NCI-H187 (cell line): ENCODE results near the gene CTSC.
"Not testable (repeated sequence)": the region's sequence is repeated elsewhere in the genome, so short reads cannot be mapped to it uniquely, and the experiment has no call there.

Experiments
- DNase-seq, 2 experiments: peaks; one replicate each; lab custom pipeline; 2025; lab: John Stamatoyannopoulos, UW

Gene CTSC

DNA sequence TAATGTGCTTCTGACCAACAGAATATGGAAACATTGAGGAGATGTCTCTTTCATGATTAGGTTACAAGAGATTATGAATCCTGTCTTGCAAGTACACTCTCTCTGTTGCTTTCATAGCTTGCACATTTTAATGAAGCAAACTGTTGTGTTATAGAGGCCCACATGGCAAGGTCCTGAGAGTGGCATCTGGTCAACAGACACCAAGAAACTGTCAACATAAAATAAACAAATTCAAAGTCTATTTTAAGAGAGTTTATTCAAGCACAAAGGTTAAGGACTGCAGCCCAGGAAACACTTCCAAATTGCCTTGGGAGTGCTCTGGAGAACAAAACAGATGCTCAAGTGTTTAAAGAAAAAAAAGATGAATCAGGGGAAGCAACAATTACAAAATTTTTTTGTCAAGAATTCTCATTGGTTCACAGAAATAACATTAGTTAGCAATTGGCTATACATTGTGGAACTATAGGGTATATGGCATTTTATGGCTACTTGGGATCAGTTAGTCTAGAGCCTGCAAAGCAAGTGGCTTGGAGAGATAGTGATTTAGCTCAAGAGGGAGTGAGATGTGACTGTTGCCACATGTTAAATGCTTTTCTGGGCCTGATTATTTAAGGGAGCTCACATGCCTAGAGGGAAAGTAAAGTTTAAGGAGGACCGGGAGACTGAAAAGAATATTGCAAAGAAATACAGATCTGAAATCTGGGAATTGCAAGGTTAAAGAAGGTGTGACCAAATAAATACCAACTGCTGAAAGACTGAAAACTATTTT is 54.6 kb downstream of the CTSC start:
- no peak for DNase-seq

DNA sequence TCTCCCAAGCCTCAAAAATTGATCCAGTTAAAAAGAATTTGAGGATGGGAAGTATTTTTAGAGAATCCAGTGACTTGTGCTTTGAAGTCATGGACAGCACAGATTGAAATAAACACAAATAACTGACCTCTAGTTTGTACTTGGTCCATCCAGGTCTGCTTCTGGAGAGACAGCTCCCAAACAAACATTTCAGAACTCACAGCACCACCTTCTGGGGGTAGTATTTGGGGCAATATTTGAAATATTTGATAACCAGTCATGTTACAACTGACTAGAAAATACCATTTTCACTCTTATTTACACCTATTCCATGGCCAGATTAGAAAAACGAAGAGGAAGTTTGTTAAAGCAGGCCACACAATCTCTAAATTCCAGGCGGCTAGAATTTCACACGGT is 56.2 kb downstream of the CTSC start:
- no peak for DNase-seq

DNA sequence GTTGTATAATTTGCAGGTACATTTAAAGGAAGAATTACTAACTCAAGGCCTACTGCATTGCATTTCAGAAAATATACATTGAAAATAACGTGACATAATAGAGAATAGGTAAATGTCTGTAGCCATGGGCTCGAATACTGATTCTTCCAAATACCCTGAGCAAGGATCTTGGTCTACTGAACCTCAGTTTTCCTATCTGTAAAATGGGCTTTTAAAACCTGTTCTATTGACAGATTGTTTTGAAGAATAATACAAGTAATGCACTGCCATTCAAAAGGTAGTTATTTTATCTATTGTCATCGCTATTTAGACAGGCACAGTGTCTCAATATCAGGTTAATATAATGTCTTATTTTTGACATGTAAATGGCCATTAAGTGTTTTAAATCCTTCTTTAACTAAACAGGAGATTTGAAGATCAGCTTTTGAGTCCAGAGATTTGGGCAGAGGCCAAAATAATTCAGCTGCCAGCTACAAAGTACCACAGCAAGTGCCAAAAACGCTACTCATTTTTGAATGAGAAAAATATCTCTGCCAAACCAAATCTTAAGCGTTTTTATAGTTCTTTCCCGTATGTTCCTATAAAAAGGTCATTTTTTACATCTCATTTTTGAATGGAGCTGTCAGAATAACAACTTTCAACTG is 56.7 kb downstream of the CTSC start:
- DNase-seq, result no peak

DNA sequence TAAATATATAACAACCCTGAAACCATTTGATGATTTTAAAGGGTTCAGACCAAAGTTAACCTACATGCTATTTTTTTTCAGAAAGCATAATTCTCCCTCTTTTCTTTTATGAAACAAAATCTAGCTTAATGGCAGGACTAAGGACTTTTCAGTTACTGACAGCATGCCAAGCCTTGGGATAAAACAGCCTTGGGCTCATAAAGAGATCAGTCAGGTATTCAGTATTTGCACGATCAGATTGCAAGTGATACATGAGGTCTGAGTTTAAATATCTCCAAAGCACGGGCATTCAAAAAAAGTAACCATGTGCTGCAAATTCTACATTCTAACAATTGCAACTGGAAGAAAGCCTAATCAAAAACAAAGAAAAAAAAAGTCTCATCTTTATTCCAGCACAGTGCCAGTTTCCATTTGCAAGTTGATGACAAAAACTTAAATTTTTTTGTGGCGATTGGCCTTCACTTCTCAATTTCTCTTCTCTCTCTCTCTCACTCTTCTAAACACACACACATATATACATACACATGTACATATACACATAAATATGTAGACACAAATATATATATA is 60.1 kb downstream of the CTSC start:
- no peak for DNase-seq

DNA sequence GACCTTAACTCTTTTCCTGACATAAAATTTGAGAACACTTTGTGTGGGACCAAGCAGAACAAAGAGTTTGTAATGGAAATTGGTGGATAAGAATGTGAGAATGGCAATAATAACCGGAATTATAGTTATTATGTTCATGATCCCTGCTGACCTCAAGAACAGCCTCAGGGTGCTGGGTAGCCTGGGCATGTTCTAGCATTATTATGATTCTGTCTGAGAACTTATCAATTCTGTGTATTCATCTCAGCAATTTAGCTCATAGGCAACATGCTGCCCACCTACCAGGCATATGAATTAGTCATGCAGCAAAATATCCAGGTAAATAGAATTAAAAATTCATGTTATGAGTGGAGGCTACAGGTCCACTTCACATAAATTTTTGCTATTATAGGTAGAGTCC is 61.9 kb downstream of the CTSC start:
- DNase-seq, result no peak

DNA sequence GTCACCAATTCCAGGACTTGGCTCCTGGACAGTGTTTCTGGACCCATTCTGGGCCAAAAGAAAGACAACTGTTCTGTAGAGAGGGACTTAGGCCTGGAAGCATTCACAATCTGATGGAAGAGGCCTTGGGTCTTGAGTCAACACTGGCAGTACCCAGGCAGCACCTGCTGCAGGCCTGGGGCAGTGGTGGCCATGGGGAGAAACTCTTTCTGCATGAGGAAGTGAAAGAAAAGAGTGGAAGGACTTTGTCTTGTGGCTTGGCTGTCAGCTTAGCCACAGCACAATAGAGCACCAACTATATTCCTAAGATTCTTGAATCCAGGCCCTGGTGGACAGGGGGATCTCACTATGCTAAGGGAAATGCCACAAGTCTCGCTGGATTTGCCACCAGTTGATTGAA is 70.6 kb downstream of the CTSC start:
- DNase-seq, result no peak

DNA sequence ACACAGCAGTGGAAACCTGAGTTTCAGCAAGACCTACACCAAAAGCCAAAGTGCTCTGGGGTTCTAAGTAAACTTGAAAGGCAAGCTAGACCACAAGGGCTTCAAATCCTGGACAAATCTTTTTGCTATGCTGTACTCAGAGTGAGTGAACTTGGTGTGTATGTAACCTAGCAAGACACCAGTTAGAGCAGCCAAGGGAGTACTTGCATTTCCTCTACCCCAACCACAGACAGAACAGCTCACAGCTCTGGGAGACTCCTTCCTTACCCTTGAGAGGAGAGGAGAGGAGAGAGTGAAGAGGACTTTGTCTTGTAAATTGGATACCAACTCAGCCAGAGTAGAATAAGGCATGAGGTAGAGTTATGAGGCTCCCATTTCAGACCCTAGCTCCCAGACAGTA is 71.4 kb downstream of the CTSC start:
- no peak for DNase-seq

DNA sequence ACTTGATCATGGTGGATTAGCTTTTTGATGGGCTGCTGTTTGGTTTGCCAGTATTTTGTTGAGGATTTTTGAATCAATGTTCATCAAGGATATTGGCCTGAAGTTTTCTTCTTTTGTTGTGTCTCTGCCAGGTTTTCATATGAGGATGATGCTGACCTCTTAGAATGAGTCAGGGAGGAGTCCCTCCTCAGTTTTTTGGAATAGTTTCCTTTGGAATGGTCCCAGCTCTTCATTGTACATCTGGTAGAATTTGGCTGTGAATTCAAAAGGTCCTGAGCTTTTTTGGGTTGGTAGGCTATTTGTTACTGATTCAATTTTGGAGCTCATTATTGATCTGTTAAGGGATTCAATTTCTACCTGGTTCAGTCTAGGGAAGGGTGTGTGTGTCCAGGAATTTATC is 78.1 kb downstream of the CTSC start:
- DNase-seq, result no peak

DNA sequence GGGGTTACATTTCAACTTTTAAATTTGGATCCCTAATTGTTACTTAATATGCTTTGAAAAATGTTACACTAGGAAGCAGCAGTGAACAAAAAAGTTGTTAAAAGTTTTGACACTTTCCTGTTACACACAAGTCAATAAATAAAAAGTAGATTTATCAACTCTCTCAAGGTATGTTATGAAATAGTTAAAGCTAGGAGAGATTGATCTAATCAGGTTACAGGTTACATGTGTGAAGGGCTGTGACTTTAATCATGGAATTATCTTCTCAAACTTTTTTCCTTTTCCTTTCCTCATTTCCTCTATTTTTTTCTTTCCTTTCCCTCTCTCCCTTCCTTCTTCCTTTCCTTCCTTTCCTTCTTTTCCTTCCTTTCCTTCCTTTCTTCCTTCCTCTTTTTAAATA is 85.3 kb downstream of the CTSC start:
- DNase-seq, result no peak

DNA sequence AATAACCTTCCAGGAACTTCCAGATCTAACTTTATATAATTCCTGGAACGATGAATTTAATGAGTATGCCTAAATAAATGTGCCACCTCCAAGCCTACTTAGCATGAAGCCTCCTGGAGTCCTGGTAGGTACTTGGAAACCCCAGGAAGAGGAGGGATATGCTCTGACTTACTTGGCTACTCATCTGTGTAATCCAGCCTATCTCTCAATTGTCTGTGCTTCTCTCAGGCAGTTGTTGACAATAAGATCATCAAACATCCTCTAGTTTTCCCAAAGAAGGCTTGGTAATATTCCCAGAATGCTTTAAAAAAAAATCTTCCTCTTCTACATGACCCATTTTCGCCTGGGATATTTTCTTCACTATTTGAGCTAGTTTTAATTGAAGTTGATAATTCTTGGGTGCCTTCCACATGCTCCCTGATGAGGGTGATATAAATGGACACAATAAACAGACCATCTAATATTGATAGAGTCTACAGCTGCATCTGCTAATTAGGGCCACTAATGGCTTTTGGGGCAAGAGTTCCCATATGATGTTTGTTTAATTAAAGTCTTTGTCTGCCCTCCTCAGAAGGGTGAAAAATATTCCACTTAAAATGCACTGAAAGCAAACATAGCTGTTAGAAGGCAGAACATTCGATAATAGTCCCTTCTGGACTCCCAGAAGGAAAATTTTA is 86.8 kb downstream of the CTSC start:
- no peak for DNase-seq

DNA sequence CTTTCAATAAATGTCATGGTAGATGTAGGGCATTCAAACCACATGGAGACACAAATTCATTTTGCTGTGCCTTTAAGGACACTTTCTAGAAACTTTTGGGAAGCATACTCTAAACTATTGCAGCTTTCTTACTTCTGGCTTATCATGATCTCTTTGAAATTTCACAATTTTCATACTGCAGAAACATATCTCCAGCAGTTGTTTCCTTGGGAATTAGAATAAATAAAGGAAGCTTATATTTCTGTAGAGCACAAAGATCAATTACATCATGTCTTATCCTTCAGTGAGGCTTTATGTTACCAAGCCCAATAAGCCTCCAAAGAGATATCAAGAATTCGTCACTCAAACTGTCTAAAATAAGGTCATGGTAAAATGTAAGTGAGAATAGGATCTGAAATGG is 87.8 kb downstream of the CTSC start:
- no peak for DNase-seq

DNA sequence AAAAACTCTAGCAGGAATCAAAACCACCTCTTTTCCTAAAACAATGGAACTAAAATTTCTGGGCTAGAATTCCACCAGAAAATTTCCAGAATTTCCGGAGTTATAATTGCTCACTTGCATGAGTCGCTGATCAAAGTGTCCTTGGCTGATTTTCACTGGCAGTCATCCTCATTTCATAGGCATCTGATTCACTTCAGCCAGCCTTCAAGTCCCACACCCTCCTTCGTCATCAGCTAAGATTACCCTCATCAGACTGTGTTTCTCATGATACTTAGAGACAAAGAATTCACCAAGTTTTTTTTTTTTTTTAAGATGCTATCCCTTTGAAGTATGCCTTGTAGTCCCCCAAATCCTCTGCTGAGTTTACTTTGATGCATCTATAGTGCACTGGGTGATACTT is 90.8 kb downstream of the CTSC start:
- no peak for DNase-seq

DNA sequence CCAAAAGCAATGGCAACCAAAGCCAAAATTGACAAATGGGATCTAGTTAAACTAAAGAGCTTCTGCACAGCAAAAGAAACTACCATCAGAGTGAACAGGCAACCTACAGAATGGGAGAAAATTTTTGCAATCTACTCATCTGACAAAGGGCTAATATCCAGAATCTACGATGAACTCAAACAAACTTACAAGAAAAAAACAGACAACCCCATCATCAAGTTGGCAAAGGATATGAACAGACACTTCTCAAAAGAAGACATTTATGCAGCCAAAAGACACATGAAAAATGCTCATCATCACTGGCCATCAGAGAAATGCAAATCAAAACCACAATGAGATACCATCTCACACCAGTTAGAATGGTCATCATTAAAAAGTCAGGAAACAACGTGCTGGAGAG is 92.0 kb downstream of the CTSC start:
- not testable (repeated sequence) for DNase-seq
